ENCODE data around the gene SMIM5. TPM values are rescaled to one million over a fixed set of nuclear protein-coding genes. Genes with fewer than 3 reads are reported as not detected.

The SMIM5 gene
- total and polyA plus RNA-seq, 2 experiments from 2014 or later, result 0.08 TPM; not detected in 1

- no peaks in the 10 kb centered on the region for H3K36me3 ChIP-seq (ENCODE audit: low read depth)
- WGBS, 2 experiments (ENCODE audit: low coverage in 1 of 2, low lambda C conversion rate in 2 of 2, missing lambda C conversion rate in 2 of 2), result 84 to 90% methylated on average over 7 of the region's 7 CpGs
- in situ Hi-C loops (cut with MboI), result no loop called here
Measured at GRCh38 chr17:75645501-75645888, 12.3 kb downstream of the SMIM5 start.

GRCh38 chr17:75645889-75646637 lies 12.8 kb downstream of the SMIM5 start:
- Histone ChIP-seq H3K36me3 (ENCODE audit: low read depth) (no peaks in the 10 kb centered on the region), H3F3A (ENCODE audit: insufficient read depth) (no peaks in the 10 kb centered on the region), H3K4me1 (ENCODE audit: insufficient read depth) (no peaks in the 10 kb centered on the region), H3K9ac (no peak overlapping the region), H2AFZ (no peak overlapping the region), H3K4me2 (ENCODE audit: unreplicated experiment) (no peak overlapping the region), H3K4me3 (no peak overlapping the region), H3K79me2 (ENCODE audit: insufficient read depth) (no peaks in the 10 kb centered on the region), H3K9me3 (ENCODE audit: low read depth) (no peaks in the 10 kb centered on the region), H3K27me3 (replicated peaks; ENCODE audit: insufficient read depth) (no peaks in the 10 kb centered on the region), H4K20me1 (ENCODE audit: insufficient read depth) (no peaks in the 10 kb centered on the region), H3K27ac (no peak overlapping the region), H3K9me2 (ENCODE audit: insufficient read depth) (no peaks in the 10 kb centered on the region)
- no peak for DNase-seq
- TF ChIP-seq EZH2phosphoT487 (IDR thresholded peaks at IDR 0.05; ENCODE audit: insufficient read depth, low read depth) (no peak), EZH2 (IDR thresholded peaks at IDR 0.05; ENCODE audit: insufficient read depth, poor library complexity, severe bottlenecking) (no peak)
- 79 to 80% methylated on average over 17 of the region's 17 CpGs for WGBS, 2 experiments (ENCODE audit: low coverage in 1 of 2, low lambda C conversion rate in 2 of 2, missing lambda C conversion rate in 2 of 2)
- in situ Hi-C loops (cut with MboI), result no loop called here

More at GRCh38 chr17:75645501-75645888, 12.3 kb downstream of the SMIM5 start:
- Histone ChIP-seq H3K79me2 (ENCODE audit: insufficient read depth) (no peaks in the 10 kb centered on the region), H3K9me2 (ENCODE audit: insufficient read depth) (no peaks in the 10 kb centered on the region), H3K9me3 (ENCODE audit: low read depth) (no peaks in the 10 kb centered on the region), H2AFZ (no peak overlapping the region), H3F3A (ENCODE audit: insufficient read depth) (no peaks in the 10 kb centered on the region), H3K9ac (no peak overlapping the region), H3K27ac (no peak overlapping the region), H3K4me3 (no peak overlapping the region), H3K4me1 (ENCODE audit: insufficient read depth) (no peaks in the 10 kb centered on the region), H4K20me1 (ENCODE audit: insufficient read depth) (no peaks in the 10 kb centered on the region), H3K27me3 (replicated peaks; ENCODE audit: insufficient read depth) (no peaks in the 10 kb centered on the region), H3K4me2 (ENCODE audit: unreplicated experiment) (no peak overlapping the region)
- DNase-seq, result no peak
- no peak for TF ChIP-seq EZH2phosphoT487 (IDR thresholded peaks at IDR 0.05; ENCODE audit: insufficient read depth, low read depth)
- TF ChIP-seq EZH2 (IDR thresholded peaks at IDR 0.05; ENCODE audit: insufficient read depth, poor library complexity, severe bottlenecking), result no peak

GRCh38 chr17:75646638-75646992 lies 13.4 kb downstream of the SMIM5 start:
- Histone ChIP-seq H3F3A (ENCODE audit: insufficient read depth) (no peaks in the 10 kb centered on the region), H3K36me3 (ENCODE audit: low read depth) (peaks cover 1% of the 10 kb centered on the region; the same call in 1 of the 2 replicates), H3K27ac (no peak overlapping the region), H4K20me1 (ENCODE audit: insufficient read depth) (no peaks in the 10 kb centered on the region), H3K9ac (no peak overlapping the region), H2AFZ (no peak overlapping the region), H3K4me2 (ENCODE audit: unreplicated experiment) (no peak overlapping the region), H3K79me2 (ENCODE audit: insufficient read depth) (no peaks in the 10 kb centered on the region), H3K27me3 (replicated peaks; ENCODE audit: insufficient read depth) (no peaks in the 10 kb centered on the region), H3K4me1 (ENCODE audit: insufficient read depth) (no peaks in the 10 kb centered on the region), H3K4me3 (no peak overlapping the region), H3K9me3 (ENCODE audit: low read depth) (no peaks in the 10 kb centered on the region), H3K9me2 (ENCODE audit: insufficient read depth) (no peaks in the 10 kb centered on the region)
- WGBS, 2 experiments (ENCODE audit: low coverage in 1 of 2, low lambda C conversion rate in 2 of 2, missing lambda C conversion rate in 2 of 2), result 86 to 90% methylated on average over 6 of the region's 6 CpGs
- no peak for DNase-seq
- TF ChIP-seq EZH2 (IDR thresholded peaks at IDR 0.05; ENCODE audit: insufficient read depth, poor library complexity, severe bottlenecking), result no peak
- TF ChIP-seq EZH2phosphoT487 (IDR thresholded peaks at IDR 0.05; ENCODE audit: insufficient read depth, low read depth), result no peak
- in situ Hi-C loops (cut with MboI), result no loop called here

GRCh38 chr17:75647061-75647460 lies 13.8 kb downstream of the SMIM5 start:
- no peak overlapping the region for H2AFZ ChIP-seq
- no peaks in the 10 kb centered on the region for H3K79me2 ChIP-seq (ENCODE audit: insufficient read depth)
- no peak overlapping the region for H3K4me2 ChIP-seq (ENCODE audit: unreplicated experiment)
- H3K27ac ChIP-seq, result no peak overlapping the region
- TF ChIP-seq EZH2 (IDR thresholded peaks at IDR 0.05; ENCODE audit: insufficient read depth, poor library complexity, severe bottlenecking) (no peak), EZH2phosphoT487 (IDR thresholded peaks at IDR 0.05; ENCODE audit: insufficient read depth, low read depth) (no peak)
- no peaks in the 10 kb centered on the region for H3K9me2 ChIP-seq (ENCODE audit: insufficient read depth)
- no peaks in the 10 kb centered on the region for H3K4me1 ChIP-seq (ENCODE audit: insufficient read depth)
- H3K4me3 ChIP-seq, result no peak overlapping the region
- no peaks in the 10 kb centered on the region for H3K9me3 ChIP-seq (ENCODE audit: low read depth)
- peaks cover 4% of the 10 kb centered on the region; the same call in 1 of the 2 replicates for H3K36me3 ChIP-seq (ENCODE audit: low read depth)
- no peak overlapping the region for H3K9ac ChIP-seq
- H3F3A ChIP-seq (ENCODE audit: insufficient read depth), result no peaks in the 10 kb centered on the region
- WGBS, 2 experiments (ENCODE audit: low coverage in 1 of 2, low lambda C conversion rate in 2 of 2, missing lambda C conversion rate in 2 of 2), result 89 to 93% methylated on average over 7 of the region's 7 CpGs
- H3K27me3 ChIP-seq (replicated peaks; ENCODE audit: insufficient read depth), result no peaks in the 10 kb centered on the region
- in situ Hi-C loops (cut with MboI), result no loop called here
- DNase-seq, result no peak
- H4K20me1 ChIP-seq (ENCODE audit: insufficient read depth), result no peaks in the 10 kb centered on the region

All from GM23248 (cell line).